ENCODE data around the gene GTF2H2C_2.
"Not testable (repeated sequence)": the region's sequence is repeated elsewhere in the genome, so short reads cannot be mapped to it uniquely, and the experiment has no call there.

The GTF2H2C_2 gene

DNA sequence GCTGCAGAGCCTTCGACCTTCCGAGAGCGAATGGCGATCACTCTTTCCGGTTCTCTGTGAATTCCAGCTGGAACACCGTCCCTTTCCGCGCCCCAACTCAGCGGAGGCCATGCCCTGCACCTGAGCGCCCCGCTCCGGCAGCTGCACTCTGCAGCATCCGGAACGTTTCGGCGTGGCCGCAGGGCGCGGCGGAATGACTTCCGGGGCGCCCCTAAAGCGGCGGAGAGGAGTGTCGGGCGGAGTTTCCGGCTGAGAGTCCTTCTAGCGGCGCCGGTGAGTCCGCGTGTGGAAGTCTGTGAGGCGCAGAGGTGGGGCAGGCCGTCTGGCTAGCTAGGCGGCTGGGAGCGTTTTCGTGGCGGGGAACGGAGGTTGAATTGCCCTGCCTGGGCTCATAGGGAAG is at the start of gene GTF2H2C_2:
TSS of gene GTF2H2C_2 (plus strand) at position 252 of the 400 bp plus-strand sequence.
- H3K27me3 ChIP-seq (ENCODE audit: control insufficient read depth, insufficient read depth, low read length); POLR2A ChIA-PET; DNase-seq (ENCODE audit: low read depth); H3K4me3 ChIP-seq (ENCODE audit: low read depth, low read length); CTCF ChIA-PET; H3K36me3 ChIP-seq (ENCODE audit: control insufficient read depth, insufficient read depth, low read length): not testable (repeated sequence)

GRCh38 chr5:70400984-70401686 is 14.0 kb upstream of the GTF2H2C_2 start:
- H3K27me3 ChIP-seq (ENCODE audit: control insufficient read depth, insufficient read depth, low read length); POLR2A ChIA-PET; CTCF ChIA-PET; H3K36me3 ChIP-seq (ENCODE audit: control insufficient read depth, insufficient read depth, low read length); DNase-seq (ENCODE audit: low read depth): not testable (repeated sequence)
- peak overlapping the region; percentile 36 for H3K4me3 ChIP-seq (ENCODE audit: low read depth, low read length)

- H3K27me3 ChIP-seq (ENCODE audit: control insufficient read depth, insufficient read depth, low read length); POLR2A ChIA-PET; DNase-seq (ENCODE audit: low read depth); CTCF ChIA-PET; H3K4me3 ChIP-seq (ENCODE audit: low read depth, low read length); H3K36me3 ChIP-seq (ENCODE audit: control insufficient read depth, insufficient read depth, low read length): not testable (repeated sequence)
Observed at GRCh38 chr5:70421322-70421721, 6.2 kb downstream of the GTF2H2C_2 start.

GRCh38 chr5:70423215-70423614 is 8.0 kb downstream of the GTF2H2C_2 start:
- CTCF ChIA-PET; DNase-seq (ENCODE audit: low read depth); H3K36me3 ChIP-seq (ENCODE audit: control insufficient read depth, insufficient read depth, low read length); H3K4me3 ChIP-seq (ENCODE audit: low read depth, low read length); H3K27me3 ChIP-seq (ENCODE audit: control insufficient read depth, insufficient read depth, low read length); POLR2A ChIA-PET: not testable (repeated sequence)

GRCh38 chr5:70438518-70438917 is 23.4 kb downstream of the GTF2H2C_2 start:
- POLR2A ChIA-PET; DNase-seq (ENCODE audit: low read depth); H3K27me3 ChIP-seq (ENCODE audit: control insufficient read depth, insufficient read depth, low read length); CTCF ChIA-PET; H3K4me3 ChIP-seq (ENCODE audit: low read depth, low read length); H3K36me3 ChIP-seq (ENCODE audit: control insufficient read depth, insufficient read depth, low read length): not testable (repeated sequence)

DNA sequence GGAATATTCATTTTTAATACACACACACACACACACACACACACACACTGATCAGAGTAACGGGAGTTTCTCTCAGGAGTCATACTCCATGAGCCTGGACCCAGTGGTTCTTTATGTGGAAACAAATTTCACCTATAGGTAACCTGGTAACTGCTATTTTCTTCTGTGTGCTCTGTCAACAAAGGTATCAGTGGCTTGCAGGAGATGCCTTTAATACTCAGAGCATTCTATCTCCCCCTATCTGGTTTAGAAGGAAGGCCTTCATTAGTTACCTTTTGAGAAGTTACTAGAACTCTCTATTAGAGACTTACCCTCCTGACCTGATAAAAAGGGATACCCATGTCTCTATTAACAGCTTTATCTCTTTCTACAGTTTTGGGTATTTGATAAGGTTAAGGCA is 34.4 kb downstream of the GTF2H2C_2 start:
- H3K27me3 ChIP-seq (ENCODE audit: control insufficient read depth, insufficient read depth, low read length); H3K36me3 ChIP-seq (ENCODE audit: control insufficient read depth, insufficient read depth, low read length); CTCF ChIA-PET; DNase-seq (ENCODE audit: low read depth); H3K4me3 ChIP-seq (ENCODE audit: low read depth, low read length); POLR2A ChIA-PET: not testable (repeated sequence)

DNA sequence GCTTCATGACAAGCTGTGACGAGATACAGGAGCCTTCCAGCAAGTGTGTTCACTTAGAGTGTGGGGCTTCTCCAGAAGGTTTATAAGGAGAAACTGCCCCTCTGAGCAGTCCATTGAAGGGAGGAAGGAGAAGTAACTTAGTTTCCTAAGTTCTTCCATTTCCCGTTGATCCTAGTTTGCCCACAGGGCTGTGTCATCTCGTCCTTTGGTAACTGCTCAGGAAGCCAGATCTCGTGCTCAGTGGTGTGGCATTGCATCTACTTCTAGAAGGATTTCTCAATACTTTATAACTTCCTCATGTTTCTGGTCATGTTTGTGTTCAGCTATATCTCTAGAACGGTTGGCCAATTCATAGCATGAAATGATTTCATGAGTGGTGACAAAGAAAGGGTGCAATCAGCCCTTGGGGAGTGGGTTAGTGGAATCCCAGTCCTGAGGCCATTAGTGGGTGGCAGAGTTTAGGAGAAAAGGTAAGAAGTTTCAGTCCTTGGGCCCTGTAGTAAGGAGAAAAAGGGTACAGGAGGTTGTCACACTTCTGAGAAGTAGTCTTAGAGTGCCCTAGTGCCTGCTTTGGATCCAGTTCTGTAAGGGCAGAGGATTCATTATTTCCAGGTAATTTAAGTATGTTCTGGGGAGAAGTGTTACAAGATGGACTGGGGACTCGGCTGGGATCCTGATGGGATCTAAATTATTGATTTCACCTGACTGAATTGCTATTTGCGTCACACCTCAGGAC is 36.2 kb downstream of the GTF2H2C_2 start:
- DNase-seq (ENCODE audit: low read depth); POLR2A ChIA-PET; CTCF ChIA-PET: not testable (repeated sequence)

DNA sequence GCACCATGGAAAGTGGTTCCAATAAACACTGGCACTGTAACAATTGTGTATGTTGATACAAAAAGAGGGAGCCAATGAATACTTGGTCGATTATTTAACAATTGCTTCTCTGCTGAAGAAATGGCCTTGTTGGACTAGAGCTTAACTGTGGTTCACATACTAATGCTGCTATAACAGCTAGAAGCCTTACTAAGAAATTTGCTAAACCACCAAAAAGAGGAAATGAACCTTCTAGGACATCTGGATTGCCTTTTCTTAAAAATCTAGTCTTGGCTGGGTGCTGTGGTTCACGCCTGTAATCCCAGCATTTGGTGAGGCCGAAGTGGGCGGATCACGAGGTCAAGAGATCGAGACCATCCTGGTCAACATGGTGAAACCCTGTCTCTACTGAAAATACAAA is 41.9 kb downstream of the GTF2H2C_2 start:
- H3K36me3 ChIP-seq (ENCODE audit: control insufficient read depth, insufficient read depth, low read length); DNase-seq (ENCODE audit: low read depth); H3K4me3 ChIP-seq (ENCODE audit: low read depth, low read length); POLR2A ChIA-PET; H3K27me3 ChIP-seq (ENCODE audit: control insufficient read depth, insufficient read depth, low read length); CTCF ChIA-PET: not testable (repeated sequence)

More for the DNA sequence above, 36.2 kb downstream of the GTF2H2C_2 start:
- not testable (repeated sequence) for H3K4me3 ChIP-seq (ENCODE audit: low read depth, low read length); H3K36me3 ChIP-seq (ENCODE audit: control insufficient read depth, insufficient read depth, low read length); H3K27me3 ChIP-seq (ENCODE audit: control insufficient read depth, insufficient read depth, low read length)

DNA sequence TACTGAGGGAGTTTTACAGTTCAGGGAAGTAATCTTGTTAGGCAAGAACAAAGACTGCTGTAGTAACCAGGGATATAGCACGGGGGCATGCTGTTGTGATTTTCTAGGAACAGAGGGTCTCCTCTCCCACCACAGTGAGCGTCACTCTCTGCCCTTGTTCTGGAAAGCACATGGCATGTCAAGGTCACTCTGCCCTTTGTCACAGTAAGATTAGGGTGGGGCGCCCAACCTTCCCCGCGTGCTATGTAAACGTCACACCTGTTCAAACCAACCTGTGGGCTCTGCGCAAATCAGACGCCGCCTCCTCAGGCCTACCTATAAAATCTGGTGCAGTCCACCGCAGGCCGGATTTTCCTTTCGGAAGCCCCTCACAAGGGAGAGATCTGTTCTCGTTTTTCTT is 44.0 kb downstream of the GTF2H2C_2 start:
- DNase-seq (ENCODE audit: low read depth); CTCF ChIA-PET; H3K36me3 ChIP-seq (ENCODE audit: control insufficient read depth, insufficient read depth, low read length); POLR2A ChIA-PET; H3K27me3 ChIP-seq (ENCODE audit: control insufficient read depth, insufficient read depth, low read length); H3K4me3 ChIP-seq (ENCODE audit: low read depth, low read length): not testable (repeated sequence)

DNA sequence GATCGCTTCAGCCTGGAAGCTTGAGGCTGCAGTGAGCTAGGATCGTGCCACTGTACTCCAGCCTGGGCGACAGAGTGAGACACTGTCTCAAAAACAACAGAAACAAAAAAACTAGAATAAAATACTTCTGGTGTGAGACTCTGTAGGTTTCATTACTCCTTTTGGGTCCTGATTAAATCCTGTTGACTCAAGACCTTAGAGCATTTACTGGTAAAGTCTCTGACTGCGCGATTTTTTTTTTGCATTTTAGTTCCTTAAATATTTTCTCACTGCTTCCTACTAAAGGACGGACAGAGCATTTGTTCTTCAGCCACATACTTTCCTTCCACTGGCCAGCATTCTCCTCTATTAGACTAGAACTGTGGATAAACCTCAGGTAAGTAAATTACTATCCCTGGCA is 46.8 kb downstream of the GTF2H2C_2 start:
- CTCF ChIA-PET; H3K27me3 ChIP-seq (ENCODE audit: control insufficient read depth, insufficient read depth, low read length); H3K4me3 ChIP-seq (ENCODE audit: low read depth, low read length); DNase-seq (ENCODE audit: low read depth); POLR2A ChIA-PET; H3K36me3 ChIP-seq (ENCODE audit: control insufficient read depth, insufficient read depth, low read length): not testable (repeated sequence)

- H3K27me3 ChIP-seq (ENCODE audit: control insufficient read depth, insufficient read depth, low read length); H3K36me3 ChIP-seq (ENCODE audit: control insufficient read depth, insufficient read depth, low read length); POLR2A ChIA-PET; DNase-seq (ENCODE audit: low read depth); H3K4me3 ChIP-seq (ENCODE audit: low read depth, low read length); CTCF ChIA-PET: not testable (repeated sequence)
Observed at GRCh38 chr5:70464019-70464637, 49.0 kb downstream of the GTF2H2C_2 start.

DNA sequence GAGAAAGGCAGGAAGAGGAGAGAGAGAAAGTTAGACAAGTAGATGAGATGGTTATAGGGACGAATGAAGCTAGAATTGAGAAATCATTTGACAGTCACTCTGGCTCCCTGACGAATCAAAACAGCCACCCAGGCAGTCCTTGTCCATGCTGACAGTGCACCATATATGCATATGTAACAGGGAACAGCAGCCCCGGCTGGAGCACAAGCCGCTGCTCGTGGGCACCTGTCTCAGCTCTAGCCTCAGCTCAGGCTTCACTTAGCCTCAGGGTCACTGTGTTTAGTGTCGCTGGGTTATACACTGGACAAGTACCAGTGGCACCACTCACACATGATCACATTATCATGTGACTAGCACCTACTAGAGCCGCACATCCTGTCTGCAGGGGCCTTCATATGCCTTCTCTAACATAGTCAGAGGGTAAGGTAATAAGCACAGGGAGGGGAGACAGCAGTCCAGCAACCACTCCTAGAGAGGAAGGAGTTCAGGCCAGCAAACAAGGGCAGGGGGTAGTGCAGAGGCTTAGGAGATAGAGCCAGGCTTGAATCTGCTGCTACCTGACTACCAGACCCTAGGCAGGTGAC is 54.9 kb downstream of the GTF2H2C_2 start:
- H3K36me3 ChIP-seq (ENCODE audit: control insufficient read depth, insufficient read depth, low read length); H3K4me3 ChIP-seq (ENCODE audit: low read depth, low read length); CTCF ChIA-PET; POLR2A ChIA-PET; DNase-seq (ENCODE audit: low read depth); H3K27me3 ChIP-seq (ENCODE audit: control insufficient read depth, insufficient read depth, low read length): not testable (repeated sequence)
